Measurements from ENCODE around the gene SLC11A1.

GRCh38 chr2:218394298-218395089 lies 12.4 kb downstream of the SLC11A1 start:
- no peak for TF ChIP-seq SUZ12 (IDR thresholded peaks at IDR 0.05; ENCODE audit: extremely low read depth, insufficient read depth, insufficient read length)
- no peak for TF ChIP-seq ZNF274 (IDR thresholded peaks at IDR 0.05; ENCODE audit: low read depth, low read length)
- TF ChIP-seq YY1 (IDR thresholded peaks at IDR 0.05; ENCODE audit: insufficient read depth, insufficient read length) = no peak
